Measurements from ENCODE around the gene TVP23A. TPM values are rescaled to one million over a fixed set of nuclear protein-coding genes. Genes with fewer than 3 reads are reported as not detected.

The TVP23A gene
- total and polyA plus RNA-seq, 10 of the 15 experiments (the other 5 are each of a cell fraction or from before 2014, with no cell fraction given), result 1.1 to 6.4 (median 2.2) TPM

DNA sequence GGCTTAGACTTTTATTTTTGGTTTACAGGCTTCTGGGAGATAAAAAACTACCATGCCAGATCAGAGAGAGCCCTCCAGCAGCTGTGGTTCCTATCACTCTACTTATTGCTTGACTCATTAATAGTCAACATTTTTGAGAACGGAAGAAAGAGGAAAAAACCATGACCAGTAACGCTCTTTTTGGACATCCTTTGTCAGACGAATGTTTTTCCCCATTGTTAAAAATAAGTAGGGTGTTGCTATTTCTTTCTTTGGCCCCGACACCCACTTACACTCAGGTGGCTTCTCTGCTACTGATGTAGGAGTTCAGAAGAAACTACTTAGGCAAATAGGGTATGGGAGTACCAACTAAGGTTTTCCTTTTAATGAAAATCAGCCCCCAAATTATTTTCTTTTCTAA is 27.5 kb downstream of the TVP23A start:
- peak overlapping the region; percentile 23; the same call in 1 of the 2 replicates for H2AFZ ChIP-seq (ENCODE audit: control insufficient read depth, low read depth, low read length)
- no peaks in the 10 kb centered on the region for H3K79me2 ChIP-seq (ENCODE audit: control insufficient read depth, insufficient read depth, low read length)
- ATAC-seq (peak; percentile 72), DNase-seq (ENCODE audit: low read depth, low spot score) (peak; percentile 59), FAIRE-seq (no peak)
- no peaks in the 10 kb centered on the region for H3K36me3 ChIP-seq (ENCODE audit: control insufficient read depth in 2 of 2, insufficient read depth in 2 of 2, low read length in 1 of 2)
- ChIA-PET CTCF (interaction anchor here (0.6 to 0.9 kb wide), 3 partner anchors 9 to 128 kb away, joined by 3 to 4 read pairs (median 4); no protein-coding TSS in a partner anchor), POLR2A (interaction anchor here (1.9 kb wide), 1 partner anchor 10 kb away, joined by 5 read pairs; no protein-coding TSS in a partner anchor), RAD21 (ENCODE audit: unreplicated experiment) (interaction anchor here (1.1 kb wide), 2 partner anchors 9 to 101 kb away, joined by 3 read pairs; no protein-coding TSS in a partner anchor), SMC1A (ENCODE audit: uncharacterized antibody, unreplicated experiment) (interaction anchor here (0.7 to 3.2 kb wide), 9 partner anchors 9 to 87 kb away, joined by 3 to 11 read pairs (median 3); partner anchors contain the start of genes CIITA and NUBP1)
- in situ Hi-C loops (cut with MboI) (no loop called here), intact Hi-C loops (cut with micrococcal nuclease; ENCODE audit: unreplicated experiment) (no loop called here)
- H3K4me2 ChIP-seq (ENCODE audit: control insufficient read depth, insufficient read depth), result peak overlapping the region; percentile 49
- no TSS peak for BruUV-seq (replicated peaks)
- H3K9ac ChIP-seq (ENCODE audit: control insufficient read depth, insufficient read depth, low read length), result peak overlapping the region; percentile 24; the same call in 1 of the 2 replicates
- H3K9me3 ChIP-seq (replicated peaks; ENCODE audit: control insufficient read depth, insufficient read depth, low read length), result peaks cover 4% of the 10 kb centered on the region; the same call in 2 of the 3 replicates
- 2% methylated on average over 4 of the region's 4 CpGs for WGBS (ENCODE audit: insufficient coverage, insufficient replicate concordance, low lambda C conversion rate, missing lambda C conversion rate)
- no peaks in the 10 kb centered on the region for H4K20me1 ChIP-seq (ENCODE audit: control insufficient read depth, insufficient read depth)
- H3K4me3 ChIP-seq, result no peak overlapping the region
- no peaks in the 10 kb centered on the region for H3K27me3 ChIP-seq (replicated peaks in 1 of 2; ENCODE audit: control insufficient read depth in 2 of 2, insufficient read depth in 2 of 2, low read length in 1 of 2)
- peak overlapping the region; percentile 73 for H3K27ac ChIP-seq (ENCODE audit: control insufficient read depth, insufficient read depth)
- H3K4me1 ChIP-seq (ENCODE audit: control insufficient read depth, insufficient read depth, low read length), result peaks cover 40% of the 10 kb centered on the region
- no peak for TF ChIP-seq TCF12 (IDR thresholded peaks at IDR 0.05; ENCODE audit: low read depth, low read length)
- TF ChIP-seq SIX5 (IDR thresholded peaks at IDR 0.05; ENCODE audit: low read depth, low read length, severe bottlenecking), result no peak
- TF ChIP-seq DPF2 (IDR thresholded peaks at IDR 0.05), result 0 out of 2 replicates have a peak, but pooled peaks have one; percentile 31
- peak; percentile 25; the same call in 1 of the 2 replicates for TF ChIP-seq RAD21 (IDR thresholded peaks at IDR 0.05; ENCODE audit: insufficient read depth, low read depth, low read length)
- peak; percentile 99 for TF ChIP-seq MEF2A (IDR thresholded peaks at IDR 0.05; ENCODE audit: insufficient read depth, low read depth, low read length)
- TF ChIP-seq ATF7 (IDR thresholded peaks at IDR 0.05; ENCODE audit: low read depth), result peak; percentile 45; the same call in 1 of the 2 replicates
- peak; percentile 61 to 72; a peak in 2 of 4 replicates for TF ChIP-seq IKZF2 (IDR thresholded peaks at IDR 0.05)
- TF ChIP-seq EP300 (IDR thresholded peaks at IDR 0.05; ENCODE audit: borderline replicate concordance in 1 of 2, control insufficient read depth in 1 of 2, low read depth in 2 of 2, low read length in 2 of 2), result peak; percentile 39 to 70; a peak in 2 of 4 replicates
- TF ChIP-seq, protein P1, sequence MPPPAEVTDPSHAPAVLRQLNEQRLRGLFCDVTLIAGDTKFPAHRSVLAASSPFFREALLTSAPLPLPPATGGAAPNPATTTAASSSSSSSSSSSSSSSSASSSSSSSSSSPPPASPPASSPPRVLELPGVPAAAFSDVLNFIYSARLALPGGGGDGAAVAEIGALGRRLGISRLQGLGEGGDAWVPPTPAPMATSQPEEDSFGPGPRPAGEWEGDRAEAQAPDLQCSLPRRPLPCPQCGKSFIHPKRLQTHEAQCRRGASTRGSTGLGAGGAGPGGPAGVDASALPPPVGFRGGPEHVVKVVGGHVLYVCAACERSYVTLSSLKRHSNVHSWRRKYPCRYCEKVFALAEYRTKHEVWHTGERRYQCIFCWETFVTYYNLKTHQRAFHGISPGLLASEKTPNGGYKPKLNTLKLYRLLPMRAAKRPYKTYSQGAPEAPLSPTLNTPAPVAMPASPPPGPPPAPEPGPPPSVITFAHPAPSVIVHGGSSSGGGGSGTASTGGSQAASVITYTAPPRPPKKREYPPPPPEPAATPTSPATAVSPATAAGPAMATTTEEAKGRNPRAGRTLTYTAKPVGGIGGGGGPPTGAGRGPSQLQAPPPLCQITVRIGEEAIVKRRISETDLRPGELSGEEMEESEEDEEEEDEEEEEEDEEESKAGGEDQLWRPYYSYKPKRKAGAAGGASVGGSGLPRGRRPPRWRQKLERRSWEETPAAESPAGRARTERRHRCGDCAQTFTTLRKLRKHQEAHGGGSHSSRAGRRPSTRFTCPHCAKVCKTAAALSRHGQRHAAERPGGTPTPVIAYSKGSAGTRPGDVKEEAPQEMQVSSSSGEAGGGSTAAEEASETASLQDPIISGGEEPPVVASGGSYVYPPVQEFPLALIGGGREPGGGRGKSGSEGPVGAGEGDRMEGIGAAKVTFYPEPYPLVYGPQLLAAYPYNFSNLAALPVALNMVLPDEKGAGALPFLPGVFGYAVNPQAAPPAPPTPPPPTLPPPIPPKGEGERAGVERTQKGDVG (CRISPR knock-in tag; IDR thresholded peaks at IDR 0.05), result no peak
- TF ChIP-seq TCF3 (IDR thresholded peaks at IDR 0.05; ENCODE audit: borderline replicate concordance, insufficient read depth, low read depth, low read length), result no peak
- TF ChIP-seq ETV6 (conservative IDR thresholded peaks at IDR 0.05 in 1 of 2, IDR thresholded peaks at IDR 0.05 in 1 of 2; ENCODE audit: borderline replicate concordance in 1 of 2, low read depth in 1 of 2), result peak in 1 of 2 experiments; percentile 57; a peak in 1 of 4 replicates
- TF ChIP-seq NR2F1 (conservative IDR thresholded peaks at IDR 0.05), result peak; percentile 42; the same call in 1 of the 2 replicates
- peak; percentile 41; the same call in 1 of the 2 replicates for TF ChIP-seq TCF7 (IDR thresholded peaks at IDR 0.05; ENCODE audit: borderline replicate concordance)
- peak; percentile 95 for TF ChIP-seq NFIC (IDR thresholded peaks at IDR 0.05; ENCODE audit: low read depth, low read length)
- peak; percentile 81 for TF ChIP-seq RUNX3 (IDR thresholded peaks at IDR 0.05; ENCODE audit: low read length)
- TF ChIP-seq, protein P2, sequence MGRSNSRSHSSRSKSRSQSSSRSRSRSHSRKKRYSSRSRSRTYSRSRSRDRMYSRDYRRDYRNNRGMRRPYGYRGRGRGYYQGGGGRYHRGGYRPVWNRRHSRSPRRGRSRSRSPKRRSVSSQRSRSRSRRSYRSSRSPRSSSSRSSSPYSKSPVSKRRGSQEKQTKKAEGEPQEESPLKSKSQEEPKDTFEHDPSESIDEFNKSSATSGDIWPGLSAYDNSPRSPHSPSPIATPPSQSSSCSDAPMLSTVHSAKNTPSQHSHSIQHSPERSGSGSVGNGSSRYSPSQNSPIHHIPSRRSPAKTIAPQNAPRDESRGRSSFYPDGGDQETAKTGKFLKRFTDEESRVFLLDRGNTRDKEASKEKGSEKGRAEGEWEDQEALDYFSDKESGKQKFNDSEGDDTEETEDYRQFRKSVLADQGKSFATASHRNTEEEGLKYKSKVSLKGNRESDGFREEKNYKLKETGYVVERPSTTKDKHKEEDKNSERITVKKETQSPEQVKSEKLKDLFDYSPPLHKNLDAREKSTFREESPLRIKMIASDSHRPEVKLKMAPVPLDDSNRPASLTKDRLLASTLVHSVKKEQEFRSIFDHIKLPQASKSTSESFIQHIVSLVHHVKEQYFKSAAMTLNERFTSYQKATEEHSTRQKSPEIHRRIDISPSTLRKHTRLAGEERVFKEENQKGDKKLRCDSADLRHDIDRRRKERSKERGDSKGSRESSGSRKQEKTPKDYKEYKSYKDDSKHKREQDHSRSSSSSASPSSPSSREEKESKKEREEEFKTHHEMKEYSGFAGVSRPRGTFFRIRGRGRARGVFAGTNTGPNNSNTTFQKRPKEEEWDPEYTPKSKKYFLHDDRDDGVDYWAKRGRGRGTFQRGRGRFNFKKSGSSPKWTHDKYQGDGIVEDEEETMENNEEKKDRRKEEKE (IDR thresholded peaks at IDR 0.05), result no peak
- TF ChIP-seq RELA (IDR thresholded peaks at IDR 0.05; ENCODE audit: borderline replicate concordance, partially characterized antibody), result peak; percentile 51
- TF ChIP-seq EED (IDR thresholded peaks at IDR 0.05; ENCODE audit: low read depth), result 0 out of 2 replicates have a peak, but pooled peaks have one; percentile 21
